Fibroblast of lung (primary cell): ENCODE measurements around the gene DCAF12L1. TPM values are rescaled to one million over a fixed set of nuclear protein-coding genes. Genes with fewer than 3 reads are reported as not detected.

ENCODE experiments used
- DNase-seq, 2 donors: peaks; one replicate each; pipeline versions ENCODE4 v3.0.0 to v3.0.0-alpha.2; 2010; ENCODE audit warnings: low read depth in 2 of 2
- H2AFZ ChIP-seq: 2 replicates; pipeline ENCODE4 v1.5.1; 2012; ENCODE audit warnings: low read length, control low read depth, inconsistent platforms
- H3K27ac ChIP-seq: 2 replicates; pipeline ENCODE4 v1.5.1; 2011; ENCODE audit warnings: low read length, control low read depth; ENCODE audit not compliant: insufficient read depth
- H3K27me3 ChIP-seq: 2 replicates; pipeline ENCODE4 v1.5.1; 2011; ENCODE audit warnings: mild to moderate bottlenecking, low read length; ENCODE audit not compliant: control insufficient read depth, insufficient read depth
- H3K36me3 ChIP-seq: 2 replicates; pipeline ENCODE4 v1.5.1; 2011; ENCODE audit warnings: low read length; ENCODE audit not compliant: control insufficient read depth, insufficient read depth
- H3K4me1 ChIP-seq: 2 replicates; pipeline ENCODE4 v1.5.1; 2011; ENCODE audit warnings: low read length; ENCODE audit not compliant: control insufficient read depth, insufficient read depth; ENCODE audit errors: extremely low read depth
- H3K4me2 ChIP-seq: 2 replicates; pipeline ENCODE4 v1.5.1; 2011; ENCODE audit warnings: low read length, control low read depth; ENCODE audit not compliant: insufficient read depth; ENCODE audit errors: extremely low read depth
- H3K4me3 ChIP-seq, 4 experiments: fragments of 200-600 bp in 1 of 4; sonication (generic) in 1 of 4; replicated peaks in 1 of 4; 2 replicates each; pipeline ENCODE4 v1.5.1; 2011 to 2016; ENCODE audit warnings: low read length in 4 of 4, low read depth in 3 of 4, mild to moderate bottlenecking in 3 of 4, control low read depth in 2 of 4, inconsistent platforms in 1 of 4, mixed read lengths in 1 of 4; ENCODE audit not compliant: insufficient read depth in 1 of 4; ENCODE audit errors: control extremely low read depth in 1 of 4
- H3K79me2 ChIP-seq: 2 replicates; pipeline ENCODE4 v1.5.1; 2012; ENCODE audit warnings: mild to moderate bottlenecking, low read length, inconsistent platforms; ENCODE audit not compliant: control insufficient read depth, insufficient read depth
- H3K9ac ChIP-seq: 2 replicates; pipeline ENCODE4 v1.5.1; 2011; ENCODE audit warnings: mild to moderate bottlenecking, low read length, control low read depth; ENCODE audit not compliant: insufficient read depth
- H3K9me3 ChIP-seq: 2 replicates; pipeline ENCODE4 v1.5.1; 2012; ENCODE audit warnings: low read depth, low read length; ENCODE audit not compliant: control insufficient read depth, insufficient read depth
- H4K20me1 ChIP-seq: 2 replicates; pipeline ENCODE4 v1.5.1; 2011; ENCODE audit warnings: low read length; ENCODE audit not compliant: control insufficient read depth, insufficient read depth; ENCODE audit errors: extremely low read depth
- CTCF ChIP-seq, 2 donors: IDR thresholded peaks in 1 of 2; conservative IDR thresholded peaks in 1 of 2; 1 replicate in 1 of 2; 2 replicates in 1 of 2; pipeline ENCODE4 v1.5.1; 2011 to 2012; ENCODE audit warnings: low read length in 2 of 2, control low read depth in 1 of 2, inconsistent platforms in 1 of 2, low read depth in 1 of 2, mild to moderate bottlenecking in 1 of 2
- EZH2 ChIP-seq: IDR thresholded peaks from 2 replicates; pipeline ENCODE4 v1.5.1; 2012; ENCODE audit warnings: low read length, control low read depth, mild to moderate bottlenecking; ENCODE audit errors: missing control alignments
- polyA plus RNA-seq, 2 donors: library from polyadenylated mRNA; depleted of rRNA in 1 of 2; stranded (reverse) in 1 of 2; unstranded in 1 of 2; fragments of >200 nt; gene quantifications; 2 replicates each; pipeline ENCODE4 v1.2.1, GENCODE V29; 2011 to 2012; ENCODE audit warnings: missing spikeins in 1 of 2
- total RNA-seq: library from RNA; depleted of rRNA; stranded (reverse); fragments of >200 nt; gene quantifications from 2 replicates; pipeline ENCODE4 v1.2.1, GENCODE V29; 2014

Gene DCAF12L1
- total and polyA plus RNA-seq, 2 donors (not counting 1 experiment from before 2014, with no cell fraction given): not detected

DNA sequence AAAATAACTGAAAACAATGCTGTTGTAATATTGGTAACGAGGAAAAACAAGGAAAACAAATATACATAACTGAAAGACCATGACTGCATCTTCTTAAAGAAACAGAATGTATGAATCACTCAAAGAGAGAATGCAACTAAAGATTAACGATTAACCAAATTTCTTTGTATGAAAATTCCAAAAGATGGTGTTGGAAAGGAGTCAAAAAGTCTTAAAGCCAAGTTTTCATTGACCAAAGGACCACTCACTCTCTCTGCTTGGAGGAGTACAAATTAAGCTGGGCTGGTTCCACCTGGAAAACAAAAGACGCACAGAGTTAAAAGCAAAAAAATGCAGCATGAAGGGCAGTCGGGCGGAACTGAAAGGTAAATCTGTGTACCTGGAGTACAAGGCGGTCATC, 1.8 kb downstream of the DCAF12L1 start:
- Histone ChIP-seq H3K4me3 (no peak overlapping the region), H3K27ac (no peak overlapping the region), H2AFZ (no peak overlapping the region), H3K9ac (no peak overlapping the region), H3K27me3 (no peaks in the 10 kb centered on the region), H3K4me2 (no peak overlapping the region), H3K36me3 (no peaks in the 10 kb centered on the region), H3K79me2 (no peaks in the 10 kb centered on the region), H3K9me3 (no peaks in the 10 kb centered on the region), H3K4me1 (no peaks in the 10 kb centered on the region), H4K20me1 (no peaks in the 10 kb centered on the region)
- TF ChIP-seq EZH2: no peak
- TF ChIP-seq CTCF (conservative IDR thresholded peaks at IDR 0.05 in 1 of 2, IDR thresholded peaks at IDR 0.05 in 1 of 2; ENCODE audit: low read depth in 1 of 2, low read length in 2 of 2): no peak
- DNase-seq: no peak

DNA sequence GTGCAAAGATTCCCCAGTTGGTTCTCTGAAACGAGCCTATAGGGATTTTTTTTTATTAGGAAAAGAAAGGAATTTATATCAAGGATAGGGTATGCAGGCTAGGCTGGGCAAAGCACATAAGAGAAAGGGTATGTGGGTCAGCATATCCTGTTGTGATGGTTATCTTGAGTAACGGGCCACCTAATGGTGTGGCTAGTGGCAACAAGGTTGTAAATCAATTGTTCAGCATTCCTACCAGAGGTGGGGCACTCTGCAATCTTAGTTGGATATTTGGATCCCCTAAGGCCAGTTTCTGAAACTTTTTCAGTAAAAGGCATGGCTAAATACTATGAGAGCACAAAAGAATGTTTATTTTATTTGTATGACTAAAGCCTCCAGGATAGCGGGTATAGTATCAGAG, 42.7 kb downstream of the DCAF12L1 start:
- no peak for DNase-seq
- H3K36me3 ChIP-seq: no peaks in the 10 kb centered on the region
- no peak overlapping the region for H2AFZ ChIP-seq
- H3K9ac ChIP-seq: no peak overlapping the region
- TF ChIP-seq EZH2 (no peak), CTCF (conservative IDR thresholded peaks at IDR 0.05 in 1 of 2, IDR thresholded peaks at IDR 0.05 in 1 of 2; ENCODE audit: low read depth in 1 of 2, low read length in 2 of 2) (no peak)
- H4K20me1 ChIP-seq: no peaks in the 10 kb centered on the region
- H3K79me2 ChIP-seq: no peaks in the 10 kb centered on the region
- no peaks in the 10 kb centered on the region for H3K9me3 ChIP-seq
- H3K27me3 ChIP-seq: no peaks in the 10 kb centered on the region
- no peak overlapping the region for H3K4me3 ChIP-seq
- H3K4me2 ChIP-seq: no peak overlapping the region
- H3K4me1 ChIP-seq: no peaks in the 10 kb centered on the region
- H3K27ac ChIP-seq: no peak overlapping the region
